T-helper 2 cell (primary cell): Measurements from ENCODE around the gene PTPRG.

Source experiments
- DNase-seq, 5 experiments: peaks; one replicate each; pipeline versions ENCODE4 v3.0.0 to v3.0.0-alpha.2; 2012 to 2022

PTPRG gene

GRCh38 chr3:61872077-61872706 lies 310.8 kb downstream of the PTPRG start:
- no peak for DNase-seq

GRCh38 chr3:61875046-61875844 lies 313.9 kb downstream of the PTPRG start:
- DNase-seq: no peak

- DNase-seq: no peak
Observed at GRCh38 chr3:61875976-61876671, 314.8 kb downstream of the PTPRG start.

GRCh38 chr3:61876797-61877196 lies 315.4 kb downstream of the PTPRG start:
- DNase-seq: no peak

GRCh38 chr3:61877359-61878138 lies 316.2 kb downstream of the PTPRG start:
- no peak for DNase-seq

GRCh38 chr3:61882253-61882652 lies 320.9 kb downstream of the PTPRG start:
- no peak for DNase-seq

- DNase-seq: no peak
Observed at GRCh38 chr3:61884794-61885193, 323.4 kb downstream of the PTPRG start.

GRCh38 chr3:61885414-61885813 lies 324.0 kb downstream of the PTPRG start:
- no peak for DNase-seq

GRCh38 chr3:61887206-61887605 lies 325.8 kb downstream of the PTPRG start:
- DNase-seq: no peak

- DNase-seq: no peak
Observed at GRCh38 chr3:61889259-61889658, 327.9 kb downstream of the PTPRG start.

- DNase-seq: no peak
Observed at GRCh38 chr3:61890167-61890566, 328.8 kb downstream of the PTPRG start.

GRCh38 chr3:61890586-61890985 lies 329.2 kb downstream of the PTPRG start:
- DNase-seq: no peak

GRCh38 chr3:61892891-61893290 lies 331.5 kb downstream of the PTPRG start:
- no peak for DNase-seq

- no peak for DNase-seq
Observed at GRCh38 chr3:61893840-61894566, 332.6 kb downstream of the PTPRG start.

GRCh38 chr3:61894988-61895935 lies 333.9 kb downstream of the PTPRG start:
- DNase-seq: peak in 1 of 5 experiments; percentile 72

- no peak for DNase-seq
Observed at GRCh38 chr3:61896251-61896650, 334.9 kb downstream of the PTPRG start.

- DNase-seq: no peak
Observed at GRCh38 chr3:61897848-61898247, 336.5 kb downstream of the PTPRG start.

GRCh38 chr3:61899700-61900462 lies 338.5 kb downstream of the PTPRG start:
- DNase-seq: no peak

GRCh38 chr3:61901496-61901895 lies 340.1 kb downstream of the PTPRG start:
- no peak for DNase-seq

- no peak for DNase-seq
Observed at GRCh38 chr3:61901986-61902385, 340.6 kb downstream of the PTPRG start.
